Karpas-422 (cell line): ENCODE data around the gene TMEM42. TPM values are rescaled to one million over a fixed set of nuclear protein-coding genes. Genes with fewer than 3 reads are reported as not detected.
A peak's percentile ranks its signal among the peaks of the same experiment; 100 is the strongest.
"Not testable (repeated sequence)": the region's sequence is repeated elsewhere in the genome, so short reads cannot be mapped to it uniquely, and the experiment has no call there.

Experiments used
- DNase-seq: peaks from one replicate; pipeline ENCODE4 v3.0.0-alpha.2; 2015
- H2AFZ ChIP-seq: fragments of 200-600 bp; sonication (generic); 2 replicates; pipeline ENCODE4 v1.6.1; 2014; ENCODE audit warnings: antibody characterized with exemption, low read length, mixed read lengths
- H3K27ac ChIP-seq: fragments of 200-600 bp; sonication (generic); 2 replicates; pipeline ENCODE4 v1.5.1; 2014; ENCODE audit warnings: mild to moderate bottlenecking, low read length, moderate library complexity
- H3K27me3 ChIP-seq: fragments of 200-600 bp; sonication (generic); 2 replicates; pipeline ENCODE4 v1.6.1; 2014; ENCODE audit warnings: low read length, mixed read lengths
- H3K36me3 ChIP-seq: fragments of 200-600 bp; sonication (generic); 2 replicates; pipeline ENCODE4 v1.6.1; 2014; ENCODE audit warnings: low read length, mixed read lengths; ENCODE audit not compliant: insufficient read depth
- H3K4me1 ChIP-seq: fragments of 200-600 bp; sonication (generic); 2 replicates; pipeline ENCODE4 v1.6.1; 2014; ENCODE audit warnings: mild to moderate bottlenecking, low read length, mixed read lengths
- H3K4me2 ChIP-seq: fragments of 200-600 bp; sonication (generic); 2 replicates; pipeline ENCODE4 v1.6.1; 2014; ENCODE audit warnings: low read length, low read depth, mild to moderate bottlenecking; ENCODE audit not compliant: poor library complexity, severe bottlenecking
- H3K4me3 ChIP-seq: fragments of 200-600 bp; sonication (generic); 2 replicates; pipeline ENCODE4 v1.5.1; 2014; ENCODE audit warnings: mild to moderate bottlenecking, antibody characterized with exemption, low read length, mixed read lengths
- H3K79me2 ChIP-seq: fragments of 200-600 bp; sonication (generic); 2 replicates; pipeline ENCODE4 v1.6.1; 2014; ENCODE audit warnings: mild to moderate bottlenecking, low read length, mixed read lengths
- H3K9ac ChIP-seq: fragments of 200-600 bp; sonication (generic); 2 replicates; pipeline ENCODE4 v1.6.0; 2014; ENCODE audit warnings: low read length
- H3K9me2 ChIP-seq: fragments of 200-600 bp; sonication (generic), shearing (Covaris generic); replicated peaks from 2 replicates; pipeline ENCODE4 v1.6.0; 2014; ENCODE audit warnings: mild to moderate bottlenecking, low read length, moderate library complexity; ENCODE audit not compliant: insufficient read depth
- H3K9me3 ChIP-seq: fragments of 300-700, 200-600 bp; sonication (generic); 2 replicates; pipeline ENCODE4 v1.6.1; 2014; ENCODE audit warnings: low read length, mixed read lengths
- H4K20me1 ChIP-seq: fragments of 200-600 bp; sonication (generic); 2 replicates; pipeline ENCODE4 v1.6.1; 2014; ENCODE audit warnings: mild to moderate bottlenecking, antibody characterized with exemption, low read length, low read depth; ENCODE audit not compliant: insufficient read depth
- total RNA-seq: library from RNA; depleted of rRNA; stranded (reverse); fragments of >200 nt; shearing (Covaris generic); gene quantifications from 2 replicates; pipeline ENCODE4 v1.2.3, GENCODE V29; 2014; ENCODE audit warnings: low replicate concordance; rRNA removed

The TMEM42 gene
- 19.2 and 42.1 TPM in 2 replicates for total RNA-seq

DNA sequence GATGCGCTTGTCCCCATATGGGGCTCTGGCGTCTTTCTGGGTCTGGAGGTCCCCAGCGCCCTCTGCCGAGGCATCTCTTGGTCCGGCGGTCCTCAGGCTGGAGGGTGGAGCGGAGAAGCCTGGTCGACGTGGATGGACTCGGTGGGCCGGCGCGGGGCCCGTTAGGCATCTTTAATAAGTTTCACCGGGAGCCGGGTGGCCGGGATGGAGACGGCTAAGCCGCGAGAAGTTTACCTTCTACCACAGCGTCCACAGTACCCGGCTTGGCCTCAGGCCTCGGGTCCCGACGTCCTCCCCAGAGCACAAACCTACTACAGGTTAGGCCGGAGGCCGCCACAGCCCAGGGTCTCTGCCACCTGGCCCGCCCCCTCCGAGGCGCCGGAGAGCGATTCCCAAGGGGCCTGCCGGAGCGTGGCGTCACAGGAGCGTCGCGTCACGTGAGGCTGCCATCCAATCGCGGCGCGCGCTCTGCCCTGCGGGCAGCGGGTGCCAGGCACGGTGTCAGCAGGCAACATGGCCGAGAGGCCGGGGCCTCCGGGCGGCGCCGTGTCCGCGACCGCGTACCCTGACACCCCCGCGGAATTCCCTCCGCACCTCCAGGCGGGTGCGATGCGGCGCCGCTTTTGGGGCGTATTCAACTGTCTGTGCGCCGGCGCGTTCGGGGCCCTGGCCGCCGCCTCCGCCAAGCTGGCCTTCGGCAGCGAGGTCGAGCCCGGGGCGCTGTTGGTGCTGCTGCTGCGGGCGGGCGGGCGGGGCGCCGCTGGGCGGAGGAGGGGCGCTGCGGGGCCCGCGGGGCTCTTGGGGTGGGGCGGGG, at the start of gene TMEM42:
Gene TMEM42 (plus strand): TSS at position 501 of the 814 bp plus-strand sequence. CDS start 13 bp downstream, at position 514.
- peak within 1 kb of the TSS; percentile 71 for H3K9ac ChIP-seq
- H3K4me1 ChIP-seq, result peaks cover 15% of the 10 kb centered on the region
- no peaks in the 10 kb centered on the region for H3K9me2 ChIP-seq
- peak within 1 kb of the TSS; percentile 75; the same call in 1 of the 2 replicates for H2AFZ ChIP-seq
- no peaks in the 10 kb centered on the region for H3K9me3 ChIP-seq
- H3K4me3 ChIP-seq, result peak within 1 kb of the TSS; percentile 68
- H3K79me2 ChIP-seq, result peaks cover 14% of the 10 kb centered on the region
- peak within 1 kb of the TSS; percentile 83 for H3K4me2 ChIP-seq
- DNase-seq, result peak; percentile 97
- H4K20me1 ChIP-seq, result no peaks in the 10 kb centered on the region
- H3K36me3 ChIP-seq, result no peaks in the 10 kb centered on the region
- H3K27ac ChIP-seq, result peak within 1 kb of the TSS; percentile 56; the same call in 1 of the 2 replicates
- no peaks in the 10 kb centered on the region for H3K27me3 ChIP-seq

DNA sequence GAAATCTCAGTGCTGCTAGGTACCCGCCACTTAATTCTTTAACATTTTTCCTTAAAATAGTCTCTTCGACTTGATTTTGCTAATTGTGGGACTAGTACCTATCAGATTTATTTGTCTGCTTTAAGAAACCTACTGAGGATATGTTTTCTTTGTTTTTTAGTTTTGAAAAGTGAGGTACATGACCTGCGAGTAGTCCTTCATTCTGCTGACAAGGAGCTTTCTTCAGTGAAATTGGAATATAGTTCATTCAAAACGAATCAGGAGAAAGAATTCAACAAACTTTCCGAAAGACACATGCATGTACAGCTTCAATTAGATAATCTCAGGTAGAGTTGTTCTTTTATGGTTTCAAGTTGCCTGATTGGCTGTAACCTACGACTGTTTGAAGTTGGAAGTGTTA, 47.0 kb upstream of the TMEM42 start:
- H4K20me1 ChIP-seq, result no peaks in the 10 kb centered on the region
- DNase-seq, result no peak
- no peaks in the 10 kb centered on the region for H3K9me2 ChIP-seq
- no peaks in the 10 kb centered on the region for H3K27me3 ChIP-seq
- H3K9me3 ChIP-seq, result no peaks in the 10 kb centered on the region
- no peak overlapping the region for H3K4me2 ChIP-seq
- H3K79me2 ChIP-seq, result 0 out of 2 replicates have a peak, but pooled peaks cover 3% of the 10 kb centered on the region
- H3K36me3 ChIP-seq, result peaks cover 41% of the 10 kb centered on the region
- H2AFZ ChIP-seq, result no peak overlapping the region
- H3K27ac ChIP-seq, result no peak overlapping the region
- H3K4me3 ChIP-seq, result no peak overlapping the region
- no peak overlapping the region for H3K9ac ChIP-seq
- no peaks in the 10 kb centered on the region for H3K4me1 ChIP-seq

DNA sequence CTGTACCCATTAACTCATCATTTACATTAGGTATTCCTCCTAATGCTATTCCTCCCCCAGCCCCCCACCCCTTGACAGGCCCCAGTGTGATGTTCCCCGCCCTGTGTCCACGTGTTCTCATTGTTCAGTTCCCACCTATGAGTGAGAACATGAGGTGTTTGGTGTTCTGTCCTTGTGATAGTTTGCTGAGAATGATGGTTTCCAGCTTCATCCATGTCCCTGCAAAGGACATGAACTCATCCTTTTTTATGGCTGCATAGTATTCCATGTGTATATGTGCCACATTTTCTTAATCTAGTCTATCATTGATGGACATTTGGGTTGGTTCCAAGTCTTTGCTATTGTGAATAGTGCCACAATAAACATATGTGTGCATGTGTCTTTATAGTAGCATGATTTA, 45.4 kb upstream of the TMEM42 start:
- H4K20me1 ChIP-seq, H3K27ac ChIP-seq, H3K9me3 ChIP-seq, H3K9ac ChIP-seq, H3K9me2 ChIP-seq, H3K79me2 ChIP-seq, DNase-seq, H3K4me2 ChIP-seq, H3K4me1 ChIP-seq, H3K4me3 ChIP-seq, H3K27me3 ChIP-seq, H2AFZ ChIP-seq: not testable (repeated sequence)
- H3K36me3 ChIP-seq, result peaks cover 35% of the 10 kb centered on the region

- not testable (repeated sequence) for H3K4me3 ChIP-seq, H3K27ac ChIP-seq, DNase-seq, H3K9ac ChIP-seq, H2AFZ ChIP-seq, H3K9me3 ChIP-seq, H4K20me1 ChIP-seq, H3K79me2 ChIP-seq, H3K27me3 ChIP-seq, H3K4me2 ChIP-seq, H3K9me2 ChIP-seq, H3K4me1 ChIP-seq
- peaks cover 12% of the 10 kb centered on the region; the same call in 1 of the 2 replicates for H3K36me3 ChIP-seq
Observed at GRCh38 chr3:44821206-44821605, 40.5 kb upstream of the TMEM42 start.

GRCh38 chr3:44825264-44825925, 36.3 kb upstream of the TMEM42 start:
- Histone ChIP-seq H3K4me3 (no peak overlapping the region), H3K36me3 (peaks cover 38% of the 10 kb centered on the region), H3K9me3 (no peaks in the 10 kb centered on the region), H3K27ac (no peak overlapping the region), H3K4me1 (no peaks in the 10 kb centered on the region), H2AFZ (no peak overlapping the region), H3K4me2 (no peak overlapping the region), H3K9ac (no peak overlapping the region), H4K20me1 (no peaks in the 10 kb centered on the region), H3K9me2 (no peaks in the 10 kb centered on the region), H3K79me2 (peaks cover 4% of the 10 kb centered on the region; the same call in 1 of the 2 replicates), H3K27me3 (no peaks in the 10 kb centered on the region)
- DNase-seq, result no peak

DNA sequence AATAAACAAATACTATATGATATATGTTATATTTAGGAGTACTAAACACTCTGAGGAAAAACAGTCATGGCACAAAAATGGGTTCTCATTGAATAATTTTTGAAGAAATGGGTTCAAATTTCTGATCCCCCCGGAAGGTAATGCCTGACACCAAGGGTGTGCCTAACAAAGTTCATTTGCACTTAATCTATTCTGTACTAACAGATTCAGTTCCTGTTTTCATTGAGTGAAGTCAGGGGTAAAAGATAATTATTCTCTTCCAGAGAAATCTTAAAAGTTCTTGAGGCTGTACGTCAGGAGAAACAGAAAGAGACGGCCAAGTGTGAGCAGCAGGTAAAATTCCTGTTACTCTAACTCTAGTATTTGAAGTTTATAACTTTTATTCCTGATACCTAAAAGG, 34.5 kb upstream of the TMEM42 start:
- Histone ChIP-seq H2AFZ (no peak overlapping the region), H3K4me2 (no peak overlapping the region), H4K20me1 (no peaks in the 10 kb centered on the region), H3K27me3 (no peaks in the 10 kb centered on the region), H3K9me3 (no peaks in the 10 kb centered on the region), H3K4me3 (no peak overlapping the region), H3K79me2 (peaks cover 4% of the 10 kb centered on the region; the same call in 1 of the 2 replicates), H3K27ac (no peak overlapping the region), H3K36me3 (peaks cover 56% of the 10 kb centered on the region), H3K4me1 (no peaks in the 10 kb centered on the region), H3K9ac (no peak overlapping the region), H3K9me2 (no peaks in the 10 kb centered on the region)
- no peak for DNase-seq

- H3K27ac ChIP-seq, result no peak overlapping the region
- H3K4me2 ChIP-seq, result no peak overlapping the region
- no peaks in the 10 kb centered on the region for H4K20me1 ChIP-seq
- no peaks in the 10 kb centered on the region for H3K79me2 ChIP-seq
- H3K9me2 ChIP-seq, result no peaks in the 10 kb centered on the region
- no peak overlapping the region for H3K4me3 ChIP-seq
- no peak overlapping the region for H3K9ac ChIP-seq
- H3K27me3 ChIP-seq, result no peaks in the 10 kb centered on the region
- no peaks in the 10 kb centered on the region for H3K4me1 ChIP-seq
- H2AFZ ChIP-seq, result no peak overlapping the region
- peaks cover 7% of the 10 kb centered on the region for H3K9me3 ChIP-seq
- no peak for DNase-seq
- H3K36me3 ChIP-seq, result peaks cover 72% of the 10 kb centered on the region
Observed at GRCh38 chr3:44831232-44831631, 30.5 kb upstream of the TMEM42 start.

GRCh38 chr3:44832032-44832431, 29.7 kb upstream of the TMEM42 start:
- Histone ChIP-seq H3K9me3 (peaks cover 14% of the 10 kb centered on the region), H3K36me3 (peaks cover 72% of the 10 kb centered on the region), H3K9ac (no peak overlapping the region), H3K9me2 (no peaks in the 10 kb centered on the region), H2AFZ (no peak overlapping the region), H3K27me3 (no peaks in the 10 kb centered on the region), H3K79me2 (no peaks in the 10 kb centered on the region), H3K4me2 (no peak overlapping the region), H4K20me1 (no peaks in the 10 kb centered on the region), H3K4me3 (no peak overlapping the region), H3K27ac (no peak overlapping the region), H3K4me1 (no peaks in the 10 kb centered on the region)
- no peak for DNase-seq
